H9 (cell line): ENCODE results near the gene PKN1. TPM values are rescaled to one million over a fixed set of nuclear protein-coding genes. Genes with fewer than 3 reads are reported as not detected.

ENCODE experiments used
- DNase-seq: peaks from one replicate; pipeline ENCODE4 v3.0.0-alpha.2; 2017
- H2AFZ ChIP-seq: one replicate; pipeline ENCODE4 v1.6.1; 2013; ENCODE audit warnings: mild to moderate bottlenecking, low read length, control low read depth, moderate library complexity
- H2AK5ac ChIP-seq: 2 replicates; pipeline ENCODE4 v1.6.1; 2013; ENCODE audit warnings: low read length, control low read depth, mixed read lengths; ENCODE audit not compliant: insufficient read length
- H2BK120ac ChIP-seq: one replicate; pipeline ENCODE4 v1.6.1; 2013; ENCODE audit warnings: low read depth, mild to moderate bottlenecking, low read length, control low read depth, inconsistent platforms; ENCODE audit not compliant: poor library complexity, severe bottlenecking
- H2BK12ac ChIP-seq: 2 replicates; pipeline ENCODE4 v1.6.1; 2013; ENCODE audit warnings: low read length, control low read depth, mixed read lengths, low read depth; ENCODE audit not compliant: insufficient read length
- H2BK15ac ChIP-seq: 2 replicates; pipeline ENCODE4 v1.6.1; 2013; ENCODE audit warnings: low read depth, low read length, control low read depth
- H2BK20ac ChIP-seq: one replicate; pipeline ENCODE4 v1.6.1; 2013; ENCODE audit warnings: low read depth, mild to moderate bottlenecking, low read length, control low read depth, inconsistent platforms; ENCODE audit not compliant: poor library complexity, severe bottlenecking
- H2BK5ac ChIP-seq: 2 replicates; pipeline ENCODE4 v1.6.1; 2013; ENCODE audit warnings: low read length, control low read depth, mixed read lengths; ENCODE audit not compliant: insufficient read length
- H3K14ac ChIP-seq: 2 replicates; pipeline ENCODE4 v1.6.1; 2013; ENCODE audit warnings: low read length, control low read depth; ENCODE audit not compliant: insufficient read depth
- H3K18ac ChIP-seq: 2 replicates; pipeline ENCODE4 v1.6.1; 2013; ENCODE audit warnings: low read depth, mild to moderate bottlenecking, mixed read lengths, low read length, control low read depth; ENCODE audit not compliant: insufficient read length
- H3K23ac ChIP-seq: 2 replicates; pipeline ENCODE4 v1.6.1; 2013; ENCODE audit warnings: low read length, control low read depth, mixed read lengths, low read depth; ENCODE audit not compliant: insufficient read length
- H3K23me2 ChIP-seq: 2 replicates; pipeline ENCODE4 v1.6.1; 2013; ENCODE audit warnings: low read depth, mild to moderate bottlenecking, mixed read lengths, low read length, control low read depth; ENCODE audit not compliant: insufficient read length, poor library complexity, severe bottlenecking
- H3K27ac ChIP-seq: 2 replicates; pipeline ENCODE4 v1.5.1; 2013; ENCODE audit warnings: low read length, control low read depth, mixed read lengths, low read depth; ENCODE audit not compliant: insufficient read length
- H3K27me3 ChIP-seq: 2 replicates; pipeline ENCODE4 v1.6.1; 2013; ENCODE audit warnings: low read length, control low read depth, inconsistent platforms; ENCODE audit not compliant: insufficient read depth
- H3K4ac ChIP-seq: 2 replicates; pipeline ENCODE4 v1.6.1; 2013; ENCODE audit warnings: low read depth, mild to moderate bottlenecking, control low read depth, inconsistent platforms, low read length, moderate library complexity
- H3K4me1 ChIP-seq: 2 replicates; pipeline ENCODE4 v1.6.1; 2013; ENCODE audit warnings: low read length, control low read depth, inconsistent platforms; ENCODE audit not compliant: insufficient read depth
- H3K4me2 ChIP-seq: 2 replicates; pipeline ENCODE4 v1.6.1; 2013; ENCODE audit warnings: low read length, control low read depth, mixed read lengths; ENCODE audit not compliant: insufficient read length, insufficient read depth
- H3K56ac ChIP-seq: 2 replicates; pipeline ENCODE4 v1.6.1; 2013; ENCODE audit warnings: low read depth, mild to moderate bottlenecking, mixed read lengths, low read length, control low read depth; ENCODE audit not compliant: insufficient read length
- H3K79me1 ChIP-seq: 2 replicates; pipeline ENCODE4 v1.6.1; 2013; ENCODE audit warnings: low read depth, mild to moderate bottlenecking, moderate library complexity, low read length, control low read depth, inconsistent platforms; ENCODE audit not compliant: insufficient read depth, poor library complexity, severe bottlenecking
- H3K79me2 ChIP-seq: 2 replicates; pipeline ENCODE4 v1.6.1; 2013; ENCODE audit warnings: low read length, control low read depth, inconsistent platforms; ENCODE audit not compliant: insufficient read depth
- H3K9ac ChIP-seq: 2 replicates; pipeline ENCODE4 v1.6.1; 2013; ENCODE audit warnings: low read length, control low read depth, mixed read lengths; ENCODE audit not compliant: insufficient read length; ENCODE audit errors: extremely low read depth
- H3K9me3 ChIP-seq: one replicate; pipeline ENCODE4 v1.6.1; 2013; ENCODE audit warnings: low read depth, low read length, inconsistent platforms; ENCODE audit not compliant: control insufficient read depth
- H3T11ph ChIP-seq: one replicate; pipeline ENCODE4 v1.6.1; 2013; ENCODE audit warnings: mild to moderate bottlenecking, low read length, control low read depth, inconsistent platforms
- H4K20me1 ChIP-seq: one replicate; pipeline ENCODE4 v1.6.1; 2013; ENCODE audit not compliant: control insufficient read depth, insufficient read length, insufficient read depth
- H4K5ac ChIP-seq: 2 replicates; pipeline ENCODE4 v1.6.1; 2013; ENCODE audit warnings: low read depth, mild to moderate bottlenecking, mixed read lengths, low read length, control low read depth; ENCODE audit not compliant: insufficient read length
- H4K8ac ChIP-seq: replicated peaks from 2 replicates; pipeline ENCODE4 v1.6.1; 2013; ENCODE audit warnings: low read length, control low read depth, mixed read lengths, low read depth; ENCODE audit not compliant: insufficient read length
- H4K91ac ChIP-seq: 2 replicates; pipeline ENCODE4 v1.6.1; 2013; ENCODE audit warnings: low read depth, mild to moderate bottlenecking, moderate library complexity, mixed read lengths, low read length, control low read depth; ENCODE audit not compliant: insufficient read length
- H3K27ac Mint-ChIP-seq, 3 experiments: 2 replicates in 2 of 3; 3 replicates in 1 of 3; pipeline ENCODE4 v1.8.0; 2020 to 2021; ENCODE audit warnings: mixed read lengths in 3 of 3, mild to moderate bottlenecking in 1 of 3, moderate library complexity in 1 of 3
- H3K27me3 Mint-ChIP-seq: 2 replicates; pipeline ENCODE4 v1.8.0; 2021; ENCODE audit warnings: low read depth, mild to moderate bottlenecking, moderate library complexity, mixed read lengths
- H3K36me3 Mint-ChIP-seq, 3 experiments: 2 replicates in 2 of 3; 3 replicates in 1 of 3; pipeline ENCODE4 v1.8.0; 2020 to 2021; ENCODE audit warnings: low read depth in 3 of 3, mixed read lengths in 3 of 3; ENCODE audit not compliant: insufficient read depth in 1 of 3
- H3K4me1 Mint-ChIP-seq, 2 experiments: 2 replicates each; pipeline ENCODE4 v1.8.0; 2020; ENCODE audit warnings: mixed read lengths in 2 of 2
- H3K4me3 Mint-ChIP-seq, 2 experiments: 2 replicates in 1 of 2; 3 replicates in 1 of 2; pipeline ENCODE4 v1.8.0; 2020 to 2021; ENCODE audit warnings: mild to moderate bottlenecking in 2 of 2, mixed read lengths in 2 of 2, moderate library complexity in 1 of 2
- H3K9me3 Mint-ChIP-seq, 2 experiments: 2 replicates in 1 of 2; 3 replicates in 1 of 2; pipeline ENCODE4 v1.8.0; 2020; ENCODE audit warnings: mild to moderate bottlenecking in 2 of 2, mixed read lengths in 2 of 2, moderate library complexity in 1 of 2
- WGBS: extraction: QIAGEN DNeasy Blood & Tissue Kit; methylation state at CpG from one replicate; pipeline ENCODE4 v1.1.7; 2013; ENCODE audit warnings: missing lambda C conversion rate, low lambda C conversion rate, mixed read lengths; ENCODE audit not compliant: insufficient read length; ENCODE audit errors: extremely low coverage; 5-methylcytosine and 5-hydroxymethylcytosine counted together
- total RNA-seq: library from RNA; stranded (reverse); gene quantifications from 2 replicates; pipeline ENCODE4 v1.2.1, GENCODE V29; 2021
- TF ChIP-seq, protein P1 (sequence below): fragments of 200-600 bp; sonication (generic); conservative IDR thresholded peaks from 3 replicates; pipeline ENCODE4 v1.8.0; 2021; ENCODE audit warnings: antibody characterized with exemption, mild to moderate bottlenecking

The PKN1 gene
- total RNA-seq, 1 experiment from 2014 or later: 159 TPM

DNA sequence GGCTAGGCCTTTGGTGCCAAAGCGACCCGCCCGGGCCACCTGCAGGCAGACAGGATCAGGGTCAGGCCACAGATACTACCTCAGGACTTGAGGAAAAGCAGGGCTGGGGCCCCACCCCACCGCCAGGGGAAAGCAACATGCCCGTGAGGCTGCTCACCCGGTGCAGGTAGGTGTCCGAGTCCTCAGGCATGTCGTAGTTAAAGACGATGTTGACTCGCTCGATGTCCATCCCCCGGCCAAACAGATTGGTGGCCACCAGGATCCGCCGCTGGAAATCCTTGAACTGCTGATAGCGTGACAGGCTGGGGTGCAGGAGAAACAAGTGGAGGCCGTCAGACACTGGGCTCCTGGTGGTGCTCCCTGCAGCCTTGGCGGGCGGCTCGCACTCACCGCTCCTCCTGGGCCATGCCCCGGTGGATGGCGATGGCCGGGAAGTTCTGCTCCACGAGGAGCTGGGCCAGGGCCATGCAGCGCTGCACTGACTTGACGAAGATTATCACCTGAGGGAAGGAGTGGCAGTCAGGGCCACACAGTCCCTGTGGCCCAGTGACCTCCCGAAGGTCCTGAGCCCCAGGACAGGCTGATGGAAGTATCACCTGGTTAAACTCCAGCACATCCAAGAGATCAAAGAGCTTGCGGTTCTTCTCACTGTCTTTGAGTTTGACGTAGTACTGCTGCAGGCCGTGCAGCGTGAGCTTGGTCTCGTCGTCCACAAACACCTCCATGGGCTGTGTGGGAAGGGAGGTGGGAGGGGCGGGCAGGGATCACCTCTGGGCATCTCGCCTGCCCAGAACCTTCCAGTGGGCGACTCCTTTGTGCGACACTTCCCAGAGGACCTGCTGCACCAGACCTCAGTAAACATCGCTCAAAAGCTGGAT is 23.7 kb upstream of the PKN1 start:
- Histone ChIP-seq H3K9me3 (no peaks in the 10 kb centered on the region), H2BK15ac (no peak overlapping the region), H2BK120ac (no peak overlapping the region), H3K79me1 (peaks cover 5% of the 10 kb centered on the region), H4K91ac (no peak overlapping the region), H4K8ac (no peak overlapping the region), H3T11ph (no peak overlapping the region), H3K27me3 (no peaks in the 10 kb centered on the region), H3K27ac (no peak overlapping the region), H3K4me2 (no peak overlapping the region), H3K23me2 (no peaks in the 10 kb centered on the region), H3K14ac (no peak overlapping the region), H2AK5ac (no peak overlapping the region), H2BK5ac (no peak overlapping the region), H4K20me1 (no peaks in the 10 kb centered on the region), H2BK12ac (no peak overlapping the region), H3K79me2 (peaks cover 10% of the 10 kb centered on the region; the same call in 1 of the 2 replicates), H3K4me1 (no peaks in the 10 kb centered on the region), H3K18ac (no peak overlapping the region), H2BK20ac (no peak overlapping the region), H3K9ac (no peak overlapping the region), H4K5ac (no peak overlapping the region), H3K56ac (no peak overlapping the region), H3K23ac (no peak overlapping the region), H2AFZ (no peak overlapping the region), H3K4ac (no peak overlapping the region)
- DNase-seq: no peak
- Mint-ChIP-seq H3K36me3 (peaks cover 40 to 69% (median 66%) of the 10 kb centered on the region in 3 experiments), H3K4me3 (no peak overlapping the region), H3K9me3 (no peaks in the 10 kb centered on the region; a peak in 1 of 5 replicates), H3K27me3 (no peaks in the 10 kb centered on the region; the same call in 1 of the 2 replicates), H3K27ac (no peak overlapping the region; a peak in 1 of 7 replicates), H3K4me1 (peaks cover 17 to 26% of the 10 kb centered on the region in 2 experiments)
- TF ChIP-seq, protein P1, sequence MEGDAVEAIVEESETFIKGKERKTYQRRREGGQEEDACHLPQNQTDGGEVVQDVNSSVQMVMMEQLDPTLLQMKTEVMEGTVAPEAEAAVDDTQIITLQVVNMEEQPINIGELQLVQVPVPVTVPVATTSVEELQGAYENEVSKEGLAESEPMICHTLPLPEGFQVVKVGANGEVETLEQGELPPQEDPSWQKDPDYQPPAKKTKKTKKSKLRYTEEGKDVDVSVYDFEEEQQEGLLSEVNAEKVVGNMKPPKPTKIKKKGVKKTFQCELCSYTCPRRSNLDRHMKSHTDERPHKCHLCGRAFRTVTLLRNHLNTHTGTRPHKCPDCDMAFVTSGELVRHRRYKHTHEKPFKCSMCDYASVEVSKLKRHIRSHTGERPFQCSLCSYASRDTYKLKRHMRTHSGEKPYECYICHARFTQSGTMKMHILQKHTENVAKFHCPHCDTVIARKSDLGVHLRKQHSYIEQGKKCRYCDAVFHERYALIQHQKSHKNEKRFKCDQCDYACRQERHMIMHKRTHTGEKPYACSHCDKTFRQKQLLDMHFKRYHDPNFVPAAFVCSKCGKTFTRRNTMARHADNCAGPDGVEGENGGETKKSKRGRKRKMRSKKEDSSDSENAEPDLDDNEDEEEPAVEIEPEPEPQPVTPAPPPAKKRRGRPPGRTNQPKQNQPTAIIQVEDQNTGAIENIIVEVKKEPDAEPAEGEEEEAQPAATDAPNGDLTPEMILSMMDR: no peak
- WGBS: no CpG with 5 or more reads among the region's 38 CpGs
